ENCODE measurements around the gene KIAA1217.
"Not testable (repeated sequence)": the region's sequence is repeated elsewhere in the genome, so short reads cannot be mapped to it uniquely, and the experiment has no call there.

The KIAA1217 gene

DNA sequence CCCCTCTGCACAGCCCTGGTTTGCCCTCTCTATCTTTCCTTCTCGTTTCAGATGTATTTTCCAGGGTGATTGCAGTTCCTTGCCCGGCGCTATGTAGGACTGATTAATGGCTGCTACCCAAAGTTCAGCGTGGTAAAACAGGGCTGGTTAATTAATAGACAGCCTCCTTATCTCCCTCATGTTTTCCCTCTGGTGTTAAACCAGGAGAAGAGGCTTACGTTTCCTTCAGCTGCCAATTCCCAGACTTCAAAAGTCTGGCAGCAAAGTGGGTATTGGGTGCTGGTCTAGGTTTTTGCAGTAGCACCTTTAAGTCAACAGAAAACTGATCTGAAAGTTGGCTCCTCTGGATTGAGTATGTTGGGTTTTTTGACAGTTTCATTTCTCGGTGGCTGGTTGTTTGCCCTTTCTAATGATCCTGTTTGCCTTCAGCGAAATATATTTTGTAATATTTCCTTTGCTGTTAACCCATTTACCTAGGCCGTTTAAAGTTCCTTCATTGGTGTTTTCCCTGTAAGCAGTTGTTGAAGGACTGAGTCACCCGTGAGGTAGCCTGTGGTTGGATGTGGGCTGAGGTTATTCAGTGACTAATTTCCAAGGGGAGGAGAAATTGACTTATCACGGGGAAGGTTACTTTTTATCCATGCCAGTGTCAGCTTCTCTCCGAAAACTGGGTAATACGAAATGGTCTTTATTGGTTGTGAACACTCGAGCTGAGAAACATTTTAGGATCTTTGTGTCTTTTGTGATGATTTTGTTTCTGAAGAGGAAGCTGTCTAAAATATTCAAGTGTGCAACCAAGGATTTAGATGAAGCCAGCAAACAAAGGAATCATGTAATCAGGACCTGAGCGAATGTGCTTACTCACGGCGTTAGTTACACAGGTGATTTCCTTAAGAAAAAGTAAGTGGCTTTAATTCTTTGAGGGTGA, 257.2 kb downstream of the KIAA1217 start:
- no peak for DNase-seq (ENCODE audit: low read depth)

DNA sequence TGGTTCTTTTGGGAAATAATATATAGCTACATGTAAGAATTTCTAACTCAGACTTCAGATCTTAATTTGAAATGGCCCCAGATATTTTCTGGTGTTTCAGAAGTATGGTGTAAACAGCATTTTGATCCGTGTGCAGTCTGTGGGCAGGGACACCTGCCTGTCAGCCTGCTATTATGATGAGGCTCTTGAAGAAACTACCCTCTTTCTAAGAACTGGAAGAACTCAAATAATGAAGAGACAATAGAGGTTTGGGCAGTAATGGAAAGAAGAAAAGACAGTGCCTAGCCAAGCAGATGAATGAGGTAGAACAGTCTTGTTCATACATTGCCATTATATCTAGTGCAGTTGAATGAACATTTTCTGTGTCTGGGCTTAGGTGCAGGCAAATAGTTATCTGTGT, 258.2 kb downstream of the KIAA1217 start:
- no peak for DNase-seq (ENCODE audit: low read depth)

DNA sequence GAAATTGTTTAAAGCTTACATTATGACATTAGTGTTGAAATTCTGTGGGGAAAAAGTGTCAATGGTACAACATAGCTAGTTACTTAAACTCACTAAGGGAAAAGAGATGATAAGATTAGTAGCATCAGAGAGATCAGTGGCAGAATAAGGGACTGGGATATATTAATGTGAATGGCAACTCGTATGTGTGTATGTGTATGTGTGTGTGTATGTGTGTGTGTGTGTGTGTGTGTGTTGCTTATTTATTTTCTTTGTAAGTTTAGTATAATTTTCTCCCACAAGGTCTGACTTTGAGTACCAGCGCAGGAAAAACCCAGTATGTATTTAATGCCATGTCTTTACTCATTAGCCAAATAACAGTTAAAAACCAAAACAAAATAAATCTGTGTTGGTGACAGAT, 258.7 kb downstream of the KIAA1217 start:
- DNase-seq (ENCODE audit: low read depth): no peak

DNA sequence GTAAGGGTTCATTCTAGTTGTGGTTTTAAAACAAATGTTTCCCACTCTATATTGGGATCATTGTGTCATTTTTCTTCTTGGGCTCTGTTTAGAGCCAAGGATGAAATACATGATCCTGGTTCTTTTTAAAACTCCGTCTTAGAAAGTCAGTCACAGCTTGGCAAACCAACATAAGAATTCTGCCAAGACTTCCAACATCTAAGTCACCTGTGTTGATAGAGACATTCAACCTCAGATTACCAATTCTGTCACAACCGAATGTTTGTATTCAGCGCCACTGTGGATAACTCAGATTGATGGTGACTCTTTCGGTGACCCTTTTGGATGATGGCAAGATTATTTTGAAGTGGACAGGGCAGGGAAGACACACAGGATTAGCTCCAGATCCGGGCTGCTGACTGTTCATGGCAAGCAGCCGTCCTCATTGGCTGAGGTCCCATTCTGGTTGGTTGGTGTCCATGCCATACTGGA, 259.4 kb downstream of the KIAA1217 start:
- no peak for DNase-seq (ENCODE audit: low read depth)

DNA sequence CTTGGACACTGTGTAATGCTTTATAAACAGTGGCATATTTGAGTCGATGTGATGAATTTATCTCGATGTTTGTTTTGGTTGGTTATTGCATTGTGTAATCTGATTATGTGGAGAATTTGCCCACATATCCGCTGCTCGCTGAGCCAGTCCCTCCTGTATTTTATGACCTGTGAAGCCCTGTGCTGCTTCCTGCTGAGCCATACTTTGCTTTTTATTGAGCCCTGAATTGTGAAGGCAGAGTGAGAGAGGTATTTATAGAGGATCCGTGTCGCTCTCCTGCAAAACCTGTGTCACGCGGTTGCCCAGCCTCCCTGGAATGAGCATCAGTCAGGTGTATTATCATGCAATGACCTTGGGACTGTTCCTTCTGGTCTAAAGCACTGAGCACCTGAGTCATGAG, 261.1 kb downstream of the KIAA1217 start:
- no peak for DNase-seq (ENCODE audit: low read depth)

DNA sequence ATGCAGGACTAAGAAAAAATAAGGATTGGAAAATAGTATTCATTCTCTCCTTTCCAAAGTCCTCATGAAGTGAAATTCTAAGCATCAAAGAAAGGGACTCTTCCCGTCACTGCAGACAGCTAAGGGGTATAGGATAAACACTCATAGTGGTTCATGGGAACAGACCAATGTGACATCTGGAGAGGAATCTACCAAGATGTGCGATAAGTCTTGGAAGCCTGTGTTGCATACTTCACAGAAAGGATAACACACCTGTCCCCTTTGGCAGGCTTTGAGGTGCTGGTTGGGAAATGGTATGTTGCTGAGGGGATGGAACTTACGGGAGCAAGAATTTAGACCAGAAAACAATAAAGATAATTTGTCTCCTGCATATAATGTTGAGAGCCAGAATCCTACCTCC, 266.7 kb downstream of the KIAA1217 start:
- DNase-seq (ENCODE audit: low read depth): no peak

DNA sequence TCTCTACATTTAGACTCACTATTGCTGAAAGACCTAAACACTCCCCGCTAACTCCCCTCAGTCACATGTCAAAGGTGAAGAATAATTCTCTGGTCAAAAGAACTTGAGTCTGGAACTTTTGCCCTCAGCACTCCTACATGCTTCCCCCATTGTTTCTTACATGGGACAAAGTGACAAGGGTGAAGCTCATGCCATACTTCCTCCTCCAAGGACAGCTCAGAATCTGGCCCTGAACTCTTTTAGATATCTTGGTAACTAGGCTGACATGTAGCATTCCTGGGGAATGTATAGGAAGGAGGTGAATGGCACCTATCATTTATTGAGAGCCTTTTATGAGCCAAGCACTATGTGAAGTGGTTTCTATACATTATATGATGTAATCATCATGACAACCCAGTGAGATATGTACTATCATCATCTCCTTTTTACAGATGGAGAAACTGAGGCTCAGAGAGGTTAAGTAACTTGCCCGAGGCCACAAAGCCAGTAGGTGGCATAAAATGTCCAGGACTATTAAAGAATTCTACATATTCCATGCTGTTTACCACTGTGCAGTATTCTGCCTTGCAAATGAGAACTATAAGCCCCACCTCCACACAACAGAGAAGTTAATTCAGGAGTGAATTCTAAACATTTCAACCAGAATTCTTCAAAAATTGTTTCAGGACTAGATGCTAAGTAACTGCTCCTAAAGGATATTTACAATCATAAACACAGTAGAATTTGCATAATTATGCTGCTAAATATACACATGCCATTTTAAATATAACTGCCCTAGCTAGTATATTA, 268.2 kb downstream of the KIAA1217 start:
- DNase-seq (ENCODE audit: low read depth): no peak

DNA sequence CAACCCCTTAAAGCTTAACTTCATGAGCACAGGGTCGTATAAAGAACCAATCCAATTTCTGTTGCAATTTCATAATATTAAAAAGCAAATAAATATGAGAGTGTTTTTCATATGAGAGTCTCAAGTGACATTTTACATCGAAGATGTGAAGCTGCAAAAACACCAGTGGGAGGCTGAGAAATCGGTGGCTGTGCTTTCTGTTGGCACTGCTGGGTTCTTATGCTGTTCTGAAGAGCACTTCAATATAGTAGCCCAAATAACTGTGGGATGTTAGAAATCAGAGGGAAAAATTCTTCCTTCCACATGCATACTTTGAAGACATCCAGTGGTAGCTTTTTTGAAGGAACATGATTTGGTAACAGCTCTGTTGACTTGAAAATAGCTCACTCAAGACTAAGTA, 269.0 kb downstream of the KIAA1217 start:
- DNase-seq (ENCODE audit: low read depth): no peak

DNA sequence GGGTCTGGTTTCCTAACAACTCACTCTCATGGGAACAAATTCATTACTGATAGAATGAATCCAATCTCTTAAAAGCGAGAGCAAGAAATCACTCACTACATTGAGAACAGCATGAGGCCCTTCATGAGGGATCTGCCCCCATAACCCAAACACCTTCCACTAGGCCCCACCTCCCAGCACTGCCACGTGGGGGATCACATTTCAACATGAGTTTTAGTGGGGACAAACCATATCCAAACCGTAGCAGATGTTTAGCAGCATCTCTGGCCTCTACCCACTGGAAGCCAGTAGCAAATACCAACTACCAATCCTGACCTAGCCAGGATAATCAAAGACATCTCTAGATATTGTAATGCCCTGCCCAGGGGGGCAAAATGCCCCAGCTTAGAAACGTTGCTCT, 270.9 kb downstream of the KIAA1217 start:
- DNase-seq (ENCODE audit: low read depth): no peak

DNA sequence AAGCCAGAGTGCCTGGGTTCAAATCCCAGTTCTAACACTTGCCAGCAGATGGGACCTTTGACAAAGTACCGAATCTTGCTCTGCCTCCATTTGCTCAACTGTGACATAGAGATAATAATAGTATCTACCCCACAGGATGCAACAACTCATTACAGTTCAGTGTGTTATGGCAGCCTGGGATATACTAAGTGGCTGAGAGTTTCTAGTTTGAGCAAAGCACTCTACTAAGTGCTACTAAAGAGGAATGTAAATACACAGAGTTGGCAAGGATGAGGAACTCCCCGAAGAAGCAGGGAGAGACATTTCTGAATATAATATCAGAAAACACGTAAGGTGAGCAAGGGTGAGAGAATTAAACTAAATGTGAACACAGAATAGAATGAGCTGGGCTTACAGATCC, 271.5 kb downstream of the KIAA1217 start:
- no peak for DNase-seq (ENCODE audit: low read depth)

DNA sequence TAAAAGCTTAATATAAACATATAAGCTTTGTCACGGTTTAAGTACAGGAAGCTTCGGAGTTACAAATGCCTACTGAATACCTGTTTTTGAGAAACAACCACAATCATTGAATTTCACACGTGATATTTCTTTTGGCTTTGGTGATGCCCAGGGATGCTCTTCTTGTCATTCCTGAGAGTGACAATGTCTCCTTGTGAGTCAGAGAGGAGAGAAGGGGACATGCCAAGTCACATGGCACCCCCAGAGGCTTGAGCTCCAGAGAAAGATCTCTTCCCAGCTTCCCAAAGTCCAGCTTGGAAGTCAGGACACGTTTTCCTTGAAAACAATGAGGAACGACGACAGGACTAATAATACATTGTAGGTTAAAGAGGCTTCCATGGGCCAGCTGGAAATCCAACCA, 272.3 kb downstream of the KIAA1217 start:
- DNase-seq (ENCODE audit: low read depth): no peak

DNA sequence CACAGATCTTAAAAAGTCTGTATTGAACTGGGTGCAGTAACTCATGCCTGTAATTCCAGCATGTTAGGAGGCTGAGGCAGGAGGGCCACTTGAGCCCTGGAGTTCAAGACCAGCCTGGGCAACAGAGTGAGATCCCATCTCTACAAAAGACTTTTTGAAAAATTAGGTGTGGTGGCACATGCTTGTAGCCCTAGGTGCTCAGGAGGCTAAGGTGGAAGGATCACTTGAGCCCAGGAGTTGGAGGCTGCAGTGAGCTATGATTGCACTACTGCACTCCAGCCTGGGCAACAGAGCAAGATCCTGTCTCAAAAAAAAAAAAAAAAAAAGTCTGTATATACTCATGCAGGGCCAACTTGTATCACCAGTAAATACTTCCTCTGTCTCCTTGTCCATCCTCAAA, 273.8 kb downstream of the KIAA1217 start:
- not testable (repeated sequence) for DNase-seq (ENCODE audit: low read depth)

DNA sequence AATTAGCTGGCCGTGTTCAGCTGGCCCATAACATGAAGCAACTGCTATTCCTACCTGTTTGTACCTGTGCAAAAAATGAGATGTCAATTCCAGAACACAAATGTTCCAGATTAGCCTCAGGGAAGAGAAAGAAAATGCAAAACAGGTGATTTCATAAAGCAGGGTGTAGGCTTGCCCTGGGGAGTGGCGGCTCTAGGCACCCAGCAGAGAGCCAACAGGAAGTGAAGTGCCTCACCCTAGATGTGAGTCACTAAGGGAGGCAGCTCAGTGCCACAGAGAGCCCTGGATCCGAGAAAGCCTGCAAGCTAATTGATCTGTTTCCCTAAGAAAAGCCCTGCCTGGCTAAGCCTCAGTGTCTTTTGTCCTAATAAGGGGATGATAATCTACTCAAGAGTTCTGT, 274.8 kb downstream of the KIAA1217 start:
- no peak for DNase-seq (ENCODE audit: low read depth)

DNA sequence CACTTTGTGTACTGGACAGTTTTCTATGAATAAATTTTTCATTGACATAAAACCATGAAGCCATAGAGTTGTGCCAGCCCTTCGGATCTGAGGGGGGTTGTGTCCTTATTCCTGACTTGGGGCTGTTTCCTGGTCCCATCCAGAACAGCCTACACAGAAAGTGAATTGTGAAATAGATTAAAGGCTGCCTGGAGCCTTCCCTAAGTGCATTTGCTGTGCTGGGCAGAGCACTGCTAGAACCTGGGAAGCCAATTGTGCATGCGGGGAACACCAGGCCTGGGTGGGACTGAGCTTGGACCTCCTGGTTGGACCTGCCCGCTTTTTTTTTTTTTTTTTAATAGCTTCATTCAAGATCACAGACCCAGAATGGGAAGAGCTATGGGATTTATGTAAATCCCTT, 275.8 kb downstream of the KIAA1217 start:
- DNase-seq (ENCODE audit: low read depth): no peak

DNA sequence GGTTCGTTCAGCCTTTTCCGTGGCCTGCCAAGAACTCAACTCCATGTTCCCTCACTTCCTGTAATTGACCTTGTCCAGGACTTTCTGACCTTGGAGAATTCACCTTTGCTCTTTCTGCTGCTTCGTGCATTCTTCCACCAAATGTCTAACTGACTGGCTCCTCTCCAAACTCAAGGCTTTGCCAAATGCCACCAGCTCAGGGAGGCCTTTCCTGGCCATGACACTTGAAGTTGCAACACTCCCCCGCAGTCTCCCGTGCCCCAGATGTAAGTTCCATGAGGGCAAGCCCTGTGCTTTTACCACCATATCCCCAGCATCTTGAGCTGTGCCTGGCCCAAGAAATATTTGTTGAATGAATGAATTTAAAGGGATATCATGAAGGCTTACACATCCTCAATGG, 276.4 kb downstream of the KIAA1217 start:
- no peak for DNase-seq (ENCODE audit: low read depth)

DNA sequence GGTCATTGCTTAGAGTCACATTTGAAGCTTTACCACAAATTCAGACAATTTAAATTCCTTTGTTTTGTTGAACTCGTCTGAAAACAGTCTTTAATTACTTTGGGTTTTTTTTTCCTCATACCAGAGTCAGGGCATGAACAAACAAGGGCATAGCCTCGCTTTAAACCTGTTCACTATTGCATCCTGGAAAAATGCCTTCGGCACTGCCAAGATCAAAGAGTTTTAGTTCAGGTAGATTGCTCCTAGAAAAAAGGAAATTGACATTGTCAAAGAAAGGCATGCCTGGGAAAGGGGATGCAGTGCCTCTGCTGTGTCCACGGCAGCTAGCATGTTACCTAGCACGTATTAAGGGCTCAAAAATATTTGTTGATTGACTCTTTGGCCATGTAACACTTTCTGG, 279.7 kb downstream of the KIAA1217 start:
- DNase-seq (ENCODE audit: low read depth): no peak

DNA sequence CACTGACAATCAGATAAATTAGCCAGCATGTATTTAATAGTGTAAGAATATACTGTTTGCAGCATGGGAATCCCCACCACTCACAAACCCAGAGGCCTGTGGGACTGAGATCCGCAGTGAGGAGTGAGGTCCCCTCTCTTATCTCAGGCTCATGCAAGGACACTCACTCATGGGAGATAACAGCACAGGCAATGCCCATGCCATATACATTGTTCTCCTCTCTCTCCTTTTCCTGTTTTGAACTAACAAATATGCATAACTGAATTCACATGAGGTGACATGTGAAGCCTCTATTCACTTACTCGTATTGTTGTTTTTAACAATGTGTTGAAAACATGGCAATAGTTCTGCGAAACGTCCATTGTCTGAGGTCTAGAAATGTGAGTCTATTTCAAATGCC, 284.2 kb downstream of the KIAA1217 start:
- no peak for DNase-seq (ENCODE audit: low read depth)

DNA sequence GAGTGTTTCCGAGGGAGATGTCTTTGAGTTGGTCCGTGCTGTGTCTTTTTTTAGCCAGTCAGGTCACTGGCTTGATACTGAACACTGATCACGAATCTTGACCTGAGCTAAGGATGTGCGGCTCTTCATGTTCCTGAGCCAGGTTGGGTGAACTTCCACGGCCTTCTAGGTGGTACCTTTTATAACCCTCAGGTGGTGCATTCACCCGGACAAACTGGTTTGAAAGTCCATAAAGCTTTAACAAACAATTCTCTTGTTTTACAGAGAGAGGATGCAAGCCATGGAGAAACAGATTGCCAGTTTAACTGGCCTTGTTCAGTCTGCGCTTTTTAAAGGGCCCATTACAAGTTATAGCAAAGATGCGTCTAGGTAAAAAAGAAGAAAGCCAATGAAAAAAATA, 285.3 kb downstream of the KIAA1217 start:
- DNase-seq (ENCODE audit: low read depth): no peak

DNA sequence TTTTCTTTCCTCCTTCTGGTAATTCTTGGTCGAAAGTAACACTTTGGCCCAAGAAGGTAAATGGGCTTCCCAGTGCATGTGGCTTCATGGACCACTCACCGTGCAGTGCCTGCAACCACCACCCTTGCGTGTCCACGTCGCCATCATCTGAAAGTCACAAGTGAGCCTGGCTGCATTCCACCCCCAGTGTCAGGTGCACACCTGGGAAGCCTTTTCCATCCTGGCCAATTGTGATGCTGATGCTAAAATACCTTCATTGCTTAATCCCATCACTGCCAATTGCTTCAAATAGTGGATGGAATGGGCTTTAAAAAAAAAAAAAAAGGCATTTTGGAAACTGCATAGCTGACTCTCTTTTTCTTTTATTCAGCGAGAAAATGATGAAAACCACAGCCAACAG, 285.8 kb downstream of the KIAA1217 start:
- DNase-seq (ENCODE audit: low read depth): no peak

DNA sequence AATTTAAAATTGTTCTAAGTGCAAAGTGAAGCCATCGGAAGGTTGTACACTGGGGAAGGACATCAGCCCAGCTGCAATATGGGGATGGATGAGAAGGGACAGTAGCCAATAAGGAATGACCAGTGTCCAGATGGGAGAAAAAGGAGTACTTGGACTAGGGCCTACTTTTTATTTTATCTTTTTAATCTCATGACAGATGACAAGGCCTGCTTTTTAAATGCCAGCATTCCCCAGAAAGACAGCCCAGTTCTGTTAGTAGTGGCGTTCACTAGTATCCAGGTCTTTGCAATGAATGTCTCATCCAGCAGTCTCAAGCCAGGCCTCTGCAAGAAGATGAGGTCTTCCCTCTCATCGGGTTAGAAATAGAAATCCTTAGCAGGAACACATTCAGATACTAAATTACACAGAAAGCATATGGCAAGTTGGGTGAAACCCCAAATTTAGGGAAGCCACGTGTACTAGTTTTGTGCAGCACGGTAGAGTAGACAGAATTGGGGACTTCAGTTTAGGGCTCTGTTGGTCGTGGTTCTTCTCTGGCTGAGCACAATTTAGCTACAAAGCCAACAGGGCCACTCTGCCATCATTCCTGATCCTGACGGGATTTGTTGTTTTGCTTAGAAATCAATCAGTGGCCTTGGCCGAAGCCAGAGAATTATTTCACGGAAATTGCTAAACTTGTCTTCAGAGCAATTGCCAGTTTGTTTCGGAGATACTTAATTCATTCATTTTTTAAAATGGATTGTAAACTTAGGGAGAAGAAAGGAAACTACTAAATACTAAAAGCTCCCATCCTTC, 286.9 kb downstream of the KIAA1217 start:
- DNase-seq (ENCODE audit: low read depth): no peak

DNA sequence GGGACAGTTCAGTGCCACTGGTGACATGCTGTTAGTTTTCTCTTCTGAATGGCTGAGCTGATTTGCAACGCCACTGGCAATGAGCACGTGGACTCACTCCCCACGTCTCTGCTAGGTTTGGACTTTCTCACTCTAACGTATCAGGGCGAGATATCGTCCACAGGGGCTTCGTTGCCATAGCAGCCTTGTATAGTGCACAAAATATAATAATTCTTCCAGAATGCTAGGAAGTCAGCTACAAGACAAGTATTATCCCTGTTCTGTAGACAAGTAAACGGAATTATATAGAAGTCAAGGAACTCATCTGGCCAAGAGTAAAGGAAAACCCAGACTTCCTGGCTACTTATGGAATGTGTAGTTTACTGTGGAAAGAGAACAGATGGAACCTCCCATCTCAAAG, 288.0 kb downstream of the KIAA1217 start:
- no peak for DNase-seq (ENCODE audit: low read depth)

DNA sequence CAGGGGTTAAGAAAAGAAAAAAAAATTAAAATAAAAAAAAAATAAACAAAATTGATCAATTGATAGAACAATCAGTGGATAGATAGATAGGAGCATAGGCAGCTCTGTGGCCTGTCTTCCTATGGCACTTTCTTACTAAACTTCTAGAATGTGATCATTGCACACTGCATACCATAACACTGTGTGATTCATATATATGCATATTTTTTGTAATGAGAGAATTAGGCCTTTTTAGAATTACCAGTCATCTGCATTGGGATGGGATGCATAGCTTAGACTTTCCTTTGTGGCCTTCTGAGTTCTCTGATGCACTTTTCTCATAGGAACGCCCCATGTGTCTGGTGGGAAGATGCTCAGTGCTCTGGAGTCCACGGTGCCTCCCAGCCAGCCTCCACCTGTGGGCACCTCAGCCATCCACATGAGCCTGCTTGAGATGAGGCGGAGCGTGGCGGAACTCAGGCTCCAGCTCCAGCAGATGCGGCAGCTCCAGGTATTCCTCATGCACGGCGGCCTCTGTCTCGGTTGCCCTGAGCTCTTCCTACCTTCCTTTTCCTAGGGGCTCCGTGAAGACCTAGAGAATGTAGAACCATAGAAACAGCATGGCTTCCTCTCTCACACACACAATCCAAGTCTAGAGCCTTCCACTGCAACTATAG, 292.2 kb downstream of the KIAA1217 start:
- DNase-seq (ENCODE audit: low read depth): no peak
